IMR-90 (cell line): ENCODE measurements around the gene BOD1L1. TPM values are rescaled to one million over a fixed set of nuclear protein-coding genes. Genes with fewer than 3 reads are reported as not detected.

Source experiments
- ATAC-seq: fragments of 200-7000 bp; cut with Tn5 transposase; 2 replicates; pipeline ENCODE4 v1.9.1; 2020; ENCODE audit warnings: low read depth, mild to moderate bottlenecking, moderate library complexity
- BruUV-seq: library from RNA; stranded (reverse); fragments of 400-500 nt; replicated peaks from 2 replicates; lab custom pipeline; 2021; lab: Mats Ljungman, UMichigan
- CTCF ChIA-PET: fragments of 300-600 bp; formaldehyde crosslinking; extraction: SDS; loops from one replicate; lab custom pipeline; 2021; ENCODE audit warnings: antibody characterized with exemption; lab: Yijun Ruan, JAX
- POLR2A ChIA-PET: fragments of 300-600 bp; sonication (Branson Sonifier 250); formaldehyde crosslinking; loops from one replicate; lab custom pipeline; 2022; ENCODE audit warnings: antibody characterized with exemption; ENCODE audit not compliant: unreplicated experiment; lab: Charles Lee
- DNase-seq: peaks from one replicate; pipeline ENCODE4 v3.0.0; 2013
- H2AFZ ChIP-seq: replicated peaks from 2 replicates; pipeline ENCODE3; 2013; ENCODE audit warnings: low read length, mild to moderate bottlenecking; ENCODE audit not compliant: poor library complexity
- H2AK5ac ChIP-seq: 2 replicates; pipeline ENCODE4 v1.6.1; 2013; ENCODE audit warnings: low read depth, low read length, inconsistent platforms
- H2AK9ac ChIP-seq: replicated peaks from 2 replicates; pipeline ENCODE3; 2013; ENCODE audit warnings: mild to moderate bottlenecking, low read depth, low read length, moderate library complexity; ENCODE audit not compliant: poor library complexity
- H2BK120ac ChIP-seq: 2 replicates; pipeline ENCODE4 v1.6.1; 2013; ENCODE audit warnings: low read depth, low read length, inconsistent platforms
- H2BK15ac ChIP-seq: 3 replicates; pipeline ENCODE4 v1.6.1; 2013; ENCODE audit warnings: low read depth, low read length, inconsistent platforms
- H2BK20ac ChIP-seq: 2 replicates; pipeline ENCODE4 v1.6.1; 2013; ENCODE audit warnings: low read depth, mild to moderate bottlenecking, inconsistent platforms, low read length, moderate library complexity
- H2BK5ac ChIP-seq: 2 replicates; pipeline ENCODE4 v1.6.1; 2013; ENCODE audit warnings: mild to moderate bottlenecking, low read depth, low read length, inconsistent platforms; ENCODE audit not compliant: poor library complexity, severe bottlenecking
- H3K14ac ChIP-seq: replicated peaks from 2 replicates; pipeline ENCODE4 v1.6.1; 2013; ENCODE audit warnings: low read depth, low read length, inconsistent platforms
- H3K18ac ChIP-seq: 2 replicates; pipeline ENCODE4 v1.6.1; 2013; ENCODE audit warnings: low read depth, low read length, control low read depth
- H3K23ac ChIP-seq: 2 replicates; pipeline ENCODE4 v1.6.1; 2013; ENCODE audit warnings: low read depth, low read length, inconsistent platforms
- H3K27ac ChIP-seq: 2 replicates; pipeline ENCODE4 v1.5.1; 2013; ENCODE audit warnings: mild to moderate bottlenecking, control low read depth, low read length; ENCODE audit not compliant: insufficient read depth
- H3K27me3 ChIP-seq: 2 replicates; pipeline ENCODE4 v1.6.1; 2013; ENCODE audit warnings: low read length; ENCODE audit not compliant: control insufficient read depth, insufficient read depth
- H3K36me3 ChIP-seq: 2 replicates; pipeline ENCODE4 v1.6.1; 2013; ENCODE audit warnings: low read length, mixed read lengths; ENCODE audit not compliant: control insufficient read depth, insufficient read depth
- H3K4ac ChIP-seq: 2 replicates; pipeline ENCODE4 v1.6.1; 2013; ENCODE audit warnings: low read depth, low read length, inconsistent platforms
- H3K4me1 ChIP-seq: 2 replicates; pipeline ENCODE4 v1.6.1; 2013; ENCODE audit warnings: low read length, mixed read lengths; ENCODE audit not compliant: control insufficient read depth, insufficient read depth
- H3K4me2 ChIP-seq: 2 replicates; pipeline ENCODE4 v1.6.1; 2013; ENCODE audit warnings: low read depth, mild to moderate bottlenecking, control low read depth, low read length, moderate library complexity
- H3K4me3 ChIP-seq: 2 replicates; pipeline ENCODE4 v1.5.1; 2013; ENCODE audit warnings: low read depth, mild to moderate bottlenecking, control low read depth, low read length, moderate library complexity; ENCODE audit not compliant: insufficient read depth
- H3K56ac ChIP-seq: 2 replicates; pipeline ENCODE4 v1.6.1; 2013; ENCODE audit warnings: low read length, inconsistent platforms; ENCODE audit not compliant: insufficient read depth; ENCODE audit errors: extremely low read depth
- H3K79me1 ChIP-seq, 2 experiments: 2 replicates each; pipeline ENCODE4 v1.6.1; 2013; ENCODE audit warnings: low read length in 2 of 2, inconsistent platforms in 1 of 2, low read depth in 1 of 2
- H3K9ac ChIP-seq: 2 replicates; pipeline ENCODE4 v1.6.1; 2013; ENCODE audit warnings: low read depth, low read length, control low read depth
- H3K9me1 ChIP-seq: 2 replicates; pipeline ENCODE4 v1.6.1; 2013; ENCODE audit warnings: low read length, inconsistent platforms; ENCODE audit not compliant: insufficient read depth
- H3K9me3 ChIP-seq: 2 replicates; pipeline ENCODE4 v1.6.1; 2013; ENCODE audit warnings: low read length; ENCODE audit not compliant: control insufficient read depth, insufficient read depth
- H4K20me1 ChIP-seq: 2 replicates; pipeline ENCODE4 v1.6.1; 2013; ENCODE audit warnings: low read length, inconsistent platforms; ENCODE audit not compliant: insufficient read depth
- H4K5ac ChIP-seq: 2 replicates; pipeline ENCODE4 v1.6.1; 2013; ENCODE audit warnings: mild to moderate bottlenecking, low read depth, low read length, control low read depth
- H4K8ac ChIP-seq, 2 experiments: 2 replicates each; pipeline ENCODE4 v1.6.1; 2013; ENCODE audit warnings: low read depth in 2 of 2, low read length in 2 of 2, control low read depth in 1 of 2, inconsistent platforms in 1 of 2
- H4K91ac ChIP-seq: 2 replicates; pipeline ENCODE4 v1.6.1; 2013; ENCODE audit warnings: low read depth, low read length, inconsistent platforms; ENCODE audit not compliant: insufficient read depth
- BHLHE40 ChIP-seq: fragments of 150-350 bp; IDR thresholded peaks from 2 replicates; pipeline ENCODE4 v1.6.1; 2016; ENCODE audit warnings: mild to moderate bottlenecking, low read depth, low read length
- CEBPB ChIP-seq: IDR thresholded peaks from 2 replicates; pipeline ENCODE4 v1.6.1; 2012; ENCODE audit warnings: low read depth, low read length, improper control_type of control experiment
- CHD1 ChIP-seq: IDR thresholded peaks from 2 replicates; pipeline ENCODE4 v1.6.1; 2012; ENCODE audit warnings: low read depth, low read length, improper control_type of control experiment
- CTCF ChIP-seq: conservative IDR thresholded peaks from 2 replicates; pipeline ENCODE4 v1.5.1; 2012; ENCODE audit warnings: mild to moderate bottlenecking, low read depth, low read length, improper control_type of control experiment
- FOS ChIP-seq: fragments of 150-350 bp; IDR thresholded peaks from 2 replicates; pipeline ENCODE4 v1.6.1; 2016; ENCODE audit warnings: low read depth, low read length
- MAZ ChIP-seq: IDR thresholded peaks from 2 replicates; pipeline ENCODE4 v1.6.1; 2012; ENCODE audit warnings: low read depth, mild to moderate bottlenecking, low read length, improper control_type of control experiment, moderate library complexity, borderline replicate concordance
- NFE2L2 ChIP-seq: fragments of 150-350 bp; IDR thresholded peaks from 2 replicates; pipeline ENCODE4 v1.6.1; 2016; ENCODE audit warnings: low read depth, mild to moderate bottlenecking, low read length
- POLR2A ChIP-seq: IDR thresholded peaks from 2 replicates; pipeline ENCODE4 v1.6.1; 2012; ENCODE audit warnings: mild to moderate bottlenecking, low read depth, low read length
- RCOR1 ChIP-seq: IDR thresholded peaks from 2 replicates; pipeline ENCODE4 v1.6.1; 2012; ENCODE audit warnings: mild to moderate bottlenecking, low read length, improper control_type of control experiment; ENCODE audit not compliant: insufficient replicate concordance
- SMC3 ChIP-seq: fragments of 150-350 bp; IDR thresholded peaks from 2 replicates; pipeline ENCODE4 v1.6.1; 2016; ENCODE audit warnings: low read depth, mild to moderate bottlenecking, antibody characterized with exemption, low read length, moderate library complexity
- USF2 ChIP-seq: fragments of 150-350 bp; IDR thresholded peaks from 2 replicates; pipeline ENCODE4 v1.6.1; 2017; ENCODE audit warnings: mild to moderate bottlenecking, antibody characterized with exemption, low read length, low read depth
- WGBS, 2 experiments: methylation state at CpG; one replicate each; pipeline versions ENCODE4 v1.1.5 to v1.1.7; 2013; ENCODE audit warnings: missing lambda C conversion rate in 2 of 2; ENCODE audit not compliant: insufficient read length in 1 of 2; ENCODE audit errors: extremely low coverage in 2 of 2; 5-methylcytosine and 5-hydroxymethylcytosine counted together
- dilution Hi-C: fragments of 300-500 bp; cut with HindIII; formaldehyde crosslinking; loops from one replicate; pipeline ENCODE4 v1.14.3; 2018; ENCODE audit warnings: low sequenced_read_pairs; ENCODE audit not compliant: unreplicated experiment
- in situ Hi-C: fragments of 300-500 bp; cut with MboI; formaldehyde crosslinking; loops from 3 replicates; pipeline ENCODE4 v1.14.3; 2019; ENCODE audit warnings: low sequenced_read_pairs, inconsistent platforms, mixed read lengths
- intact Hi-C: fragments of 100-400 bp; cut with micrococcal nuclease; formaldehyde crosslinking; loops from 2 replicates; pipeline ENCODE4 v1.10.0; 2022
- polyA plus RNA-seq, 3 experiments: library from polyadenylated mRNA; depleted of rRNA; stranded (reverse); fragments of >200 nt; gene quantifications; 2 replicates each; pipeline ENCODE4 v1.2.3, GENCODE V29; 2012; ENCODE audit warnings: low replicate concordance in 1 of 3
- total RNA-seq: library from RNA; depleted of rRNA; stranded (reverse); fragments of >200 nt; gene quantifications from 2 replicates; pipeline ENCODE4 v1.2.3, GENCODE V29; 2012
- TF ChIP-seq, protein P1 (sequence below): fragments of 150-350 bp; IDR thresholded peaks from 2 replicates; pipeline ENCODE4 v1.6.1; 2016; ENCODE audit warnings: low read depth, mild to moderate bottlenecking, low read length, moderate library complexity, borderline replicate concordance

Gene BOD1L1
- total and polyA plus RNA-seq, 2 of the 4 experiments (the other 2 are of a cell fraction), result 13.5 to 26.9 TPM

- CTCF ChIA-PET, result interaction anchor here (0.6 kb wide), 1 partner anchor 276 kb away, joined by 3 read pairs; no protein-coding TSS in a partner anchor
These were observed 333 bp downstream of the BOD1L1 start for GRCh38 chr4:13627178-13627605.

More at GRCh38 chr4:13627178-13627605, 333 bp downstream of the BOD1L1 start:
- Histone ChIP-seq H4K5ac (peak overlapping the region; percentile 84), H3K14ac (0 out of 2 replicates have a peak overlapping the region, but pooled peaks have one; percentile 12), H2BK5ac (peak overlapping the region; percentile 3), H3K18ac (no peak overlapping the region), H3K9me3 (no peaks in the 10 kb centered on the region), H3K9ac (peak overlapping the region; percentile 100), H3K9me1 (peaks cover 3% of the 10 kb centered on the region; the same call in 1 of the 2 replicates), H3K27me3 (no peaks in the 10 kb centered on the region), H4K20me1 (no peaks in the 10 kb centered on the region), H2AK9ac (peak overlapping the region; percentile 93), H4K8ac (peak overlapping the region; percentile 66 to 74; a peak in 3 of 4 replicates), H2AFZ (peak overlapping the region; percentile 100), H3K36me3 (no peaks in the 10 kb centered on the region), H3K4me1 (peaks cover 5% of the 10 kb centered on the region), H3K79me1 (peaks cover 9 to 30% of the 10 kb centered on the region in 2 experiments), H2BK20ac (no peak overlapping the region), H3K4me3 (peak overlapping the region; percentile 94), H2BK15ac (no peak overlapping the region), H3K4ac (peak overlapping the region; percentile 42; the same call in 1 of the 2 replicates), H3K56ac (no peak overlapping the region), H3K27ac (peak overlapping the region; percentile 56), H3K4me2 (peak overlapping the region; percentile 100), H4K91ac (no peak overlapping the region), H3K23ac (peak overlapping the region; percentile 37), H2BK120ac (no peak overlapping the region), H2AK5ac (no peak overlapping the region)
- DNase-seq, result no peak
- intact Hi-C loops (loop anchor here (2.0 kb wide), 1 partner anchor 1376 kb away; the partner anchor contains the start of gene CPEB2), dilution Hi-C loops (no loop called here), in situ Hi-C loops (loop anchor here (25.0 kb wide), 1 partner anchor 1835 kb away; the partner anchor contains the start of gene CC2D2A)
- peak; percentile 64 for ATAC-seq
- 0% methylated on average over 14 of the region's 45 CpGs; no CpG with 5 or more reads in 1 of the 2 experiments for WGBS, 2 experiments
- no TSS peak for BruUV-seq
- POLR2A ChIA-PET, result interaction anchor here (0.5 kb wide), 1 partner anchor 1381 kb away, joined by 4 read pairs; no protein-coding TSS in a partner anchor
- TF ChIP-seq SMC3 (no peak), CHD1 (no peak), BHLHE40 (no peak), CEBPB (no peak), USF2 (no peak), POLR2A (no peak), RCOR1 (no peak), NFE2L2 (no peak), CTCF (no peak), MAZ (no peak), FOS (no peak)
- TF ChIP-seq, protein P1, sequence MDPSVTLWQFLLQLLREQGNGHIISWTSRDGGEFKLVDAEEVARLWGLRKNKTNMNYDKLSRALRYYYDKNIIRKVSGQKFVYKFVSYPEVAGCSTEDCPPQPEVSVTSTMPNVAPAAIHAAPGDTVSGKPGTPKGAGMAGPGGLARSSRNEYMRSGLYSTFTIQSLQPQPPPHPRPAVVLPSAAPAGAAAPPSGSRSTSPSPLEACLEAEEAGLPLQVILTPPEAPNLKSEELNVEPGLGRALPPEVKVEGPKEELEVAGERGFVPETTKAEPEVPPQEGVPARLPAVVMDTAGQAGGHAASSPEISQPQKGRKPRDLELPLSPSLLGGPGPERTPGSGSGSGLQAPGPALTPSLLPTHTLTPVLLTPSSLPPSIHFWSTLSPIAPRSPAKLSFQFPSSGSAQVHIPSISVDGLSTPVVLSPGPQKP, result no peak
